MCF 10A (cell line): ENCODE measurements around the gene RNF223. TPM values are rescaled to one million over a fixed set of nuclear protein-coding genes. Genes with fewer than 3 reads are reported as not detected.

ENCODE experiments used
- Bru-seq: library from RNA; stranded (reverse); fragments of 400-500 nt; gene quantifications from one replicate; lab custom pipeline; 2021; lab: Mats Ljungman, UMichigan
- BruChase-seq, 2 experiments: library from RNA; stranded (reverse); fragments of 400-500 nt; gene quantifications; one replicate each; lab custom pipeline; 2021; lab: Mats Ljungman, UMichigan
- BruUV-seq: library from RNA; stranded (reverse); fragments of 400-500 nt; replicated peaks from 2 replicates; lab custom pipeline; 2021; lab: Mats Ljungman, UMichigan
- CTCF ChIA-PET: fragments of 300-600 bp; sonication (Branson Sonifier 250); formaldehyde crosslinking; extraction: SDS; loops from one replicate; lab custom pipeline; 2021; ENCODE audit warnings: antibody characterized with exemption, inconsistent platforms; lab: Yijun Ruan, JAX
- POLR2A ChIA-PET: fragments of 300-600, 350-650 bp; sonication (Branson Sonifier 250); formaldehyde crosslinking; extraction: SDS; loops from one replicate; lab custom pipeline; 2020; ENCODE audit warnings: antibody characterized with exemption, inconsistent platforms; lab: Yijun Ruan, JAX
- DNase-seq: peaks from one replicate; pipeline ENCODE4 v3.0.0-alpha.2; 2018; ENCODE audit not compliant: unreplicated experiment
- H3K27ac Mint-ChIP-seq: one replicate; pipeline ENCODE4 v1.8.0; 2022; ENCODE audit warnings: mild to moderate bottlenecking, low read depth, mixed read lengths; ENCODE audit not compliant: unreplicated experiment
- H3K27me3 Mint-ChIP-seq: one replicate; pipeline ENCODE4 v1.8.0; 2022; ENCODE audit warnings: mixed read lengths; ENCODE audit not compliant: insufficient read depth, unreplicated experiment
- H3K36me3 Mint-ChIP-seq: one replicate; pipeline ENCODE4 v1.8.0; 2022; ENCODE audit warnings: mild to moderate bottlenecking, moderate library complexity, mixed read lengths; ENCODE audit not compliant: insufficient read depth, unreplicated experiment
- H3K4me1 Mint-ChIP-seq: one replicate; pipeline ENCODE4 v1.8.0; 2022; ENCODE audit warnings: mixed read lengths; ENCODE audit not compliant: insufficient read depth, unreplicated experiment
- H3K4me3 Mint-ChIP-seq: one replicate; pipeline ENCODE4 v1.8.0; 2022; ENCODE audit warnings: mild to moderate bottlenecking, moderate library complexity, mixed read lengths; ENCODE audit not compliant: unreplicated experiment
- H3K9me3 Mint-ChIP-seq: one replicate; pipeline ENCODE4 v1.8.0; 2022; ENCODE audit warnings: mixed read lengths; ENCODE audit not compliant: unreplicated experiment
- intact Hi-C: fragments of 100-400 bp; cut with micrococcal nuclease; formaldehyde crosslinking; loops from 2 replicates; pipeline ENCODE4 v1.14.1; 2022
- long read RNA-seq: library from polyadenylated mRNA; stranded (forward); transcript quantifications from one replicate; pipeline ENCODE4 v2.0.0, GENCODE V29; 2022
- total RNA-seq: library from RNA; stranded (reverse); gene quantifications from 2 replicates; pipeline ENCODE4 v1.2.3, GENCODE V29; 2022
- TF ChIP-seq, protein P1 (sequence below): fragments of 200-600 bp; IDR thresholded peaks from one replicate; pipeline ENCODE4 v1.8.0; 2022; ENCODE audit warnings: antibody characterized with exemption, mild to moderate bottlenecking; ENCODE audit not compliant: unreplicated experiment

RNF223 gene
- 0.30 and 0.37 TPM in 2 replicates for total RNA-seq
- Bru-seq, nascent RNA = not detected
- percentile 20 among the genes with signal in this experiment for BruChase-seq, experiment 1, labeled RNA remaining after a 6-hour chase
- BruChase-seq, experiment 2, labeled RNA remaining after a 2-hour chase = not detected
- long read RNA-seq, partial matches to known transcripts = 0 of 1 reads
- long read RNA-seq, other reads (novel, unspliced or antisense) = 0 of 1 reads

DNA sequence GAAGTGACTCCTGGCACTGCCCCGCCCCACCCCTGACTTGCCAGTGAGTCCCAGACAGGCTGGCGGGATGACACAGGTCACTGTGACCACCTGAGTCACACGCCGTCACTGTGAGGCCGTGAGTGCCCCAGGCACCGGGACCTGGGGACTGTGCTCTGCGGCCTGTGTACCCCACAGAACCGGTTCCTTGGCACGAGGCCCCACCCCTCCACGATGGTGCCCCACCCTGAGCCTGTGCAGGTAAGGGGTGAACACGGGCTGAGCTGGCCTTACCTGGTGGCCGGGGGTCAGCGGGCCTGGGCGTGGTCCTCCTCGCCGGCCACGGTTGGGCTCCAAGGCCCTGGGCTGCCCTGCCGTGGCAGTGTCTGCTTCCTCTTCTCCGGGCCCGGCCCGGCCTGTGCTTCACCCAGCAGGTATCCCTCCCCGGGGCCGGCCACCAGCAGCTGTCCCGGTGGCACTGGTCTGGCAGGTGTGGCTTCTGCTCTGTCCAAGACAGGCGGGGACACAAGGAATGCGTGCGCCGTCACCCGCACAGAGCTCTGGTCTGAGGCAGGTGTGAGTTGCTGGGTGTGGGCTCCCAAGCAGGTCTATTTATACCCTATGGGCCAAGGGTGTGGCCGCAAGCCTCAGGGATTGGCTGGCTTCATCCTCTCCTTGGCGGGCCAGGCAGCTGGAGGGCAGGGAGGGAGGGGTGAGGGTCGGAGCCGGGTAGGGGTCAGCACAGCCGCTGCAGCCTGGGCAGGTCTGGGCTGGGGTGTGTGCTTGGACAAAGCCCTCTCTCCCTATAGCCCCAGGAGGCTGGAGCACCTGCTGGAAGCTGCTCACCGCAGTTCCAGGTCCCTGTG lies at the start of gene RNF223:
TSS of gene RNF223 (minus strand) at position 564 of the 845 bp plus-strand sequence. CDS start 1,740 bp downstream, outside the sequence.
- Mint-ChIP-seq H3K4me1 (peaks cover 10% of the 10 kb centered on the region), H3K4me3 (no peak within 1 kb of the TSS), H3K27ac (no peak within 1 kb of the TSS), H3K36me3 (no peaks in the 10 kb centered on the region), H3K9me3 (no peaks in the 10 kb centered on the region), H3K27me3 (no peaks in the 10 kb centered on the region)
- TF ChIP-seq, protein P1, sequence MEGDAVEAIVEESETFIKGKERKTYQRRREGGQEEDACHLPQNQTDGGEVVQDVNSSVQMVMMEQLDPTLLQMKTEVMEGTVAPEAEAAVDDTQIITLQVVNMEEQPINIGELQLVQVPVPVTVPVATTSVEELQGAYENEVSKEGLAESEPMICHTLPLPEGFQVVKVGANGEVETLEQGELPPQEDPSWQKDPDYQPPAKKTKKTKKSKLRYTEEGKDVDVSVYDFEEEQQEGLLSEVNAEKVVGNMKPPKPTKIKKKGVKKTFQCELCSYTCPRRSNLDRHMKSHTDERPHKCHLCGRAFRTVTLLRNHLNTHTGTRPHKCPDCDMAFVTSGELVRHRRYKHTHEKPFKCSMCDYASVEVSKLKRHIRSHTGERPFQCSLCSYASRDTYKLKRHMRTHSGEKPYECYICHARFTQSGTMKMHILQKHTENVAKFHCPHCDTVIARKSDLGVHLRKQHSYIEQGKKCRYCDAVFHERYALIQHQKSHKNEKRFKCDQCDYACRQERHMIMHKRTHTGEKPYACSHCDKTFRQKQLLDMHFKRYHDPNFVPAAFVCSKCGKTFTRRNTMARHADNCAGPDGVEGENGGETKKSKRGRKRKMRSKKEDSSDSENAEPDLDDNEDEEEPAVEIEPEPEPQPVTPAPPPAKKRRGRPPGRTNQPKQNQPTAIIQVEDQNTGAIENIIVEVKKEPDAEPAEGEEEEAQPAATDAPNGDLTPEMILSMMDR = no peak
- no TSS peak for BruUV-seq
- CTCF ChIA-PET = interaction anchor here (2.2 kb wide), 2 partner anchors 10 to 11 kb away, joined by 6 to 7 read pairs; no protein-coding TSS in a partner anchor
- DNase-seq = peak; percentile 49
- POLR2A ChIA-PET = interaction anchor here (0.6 kb wide), 2 partner anchors 74 to 437 kb away, joined by 3 to 4 read pairs; partner anchors contain the start of gene HES4
- intact Hi-C loops = no loop called here

DNA sequence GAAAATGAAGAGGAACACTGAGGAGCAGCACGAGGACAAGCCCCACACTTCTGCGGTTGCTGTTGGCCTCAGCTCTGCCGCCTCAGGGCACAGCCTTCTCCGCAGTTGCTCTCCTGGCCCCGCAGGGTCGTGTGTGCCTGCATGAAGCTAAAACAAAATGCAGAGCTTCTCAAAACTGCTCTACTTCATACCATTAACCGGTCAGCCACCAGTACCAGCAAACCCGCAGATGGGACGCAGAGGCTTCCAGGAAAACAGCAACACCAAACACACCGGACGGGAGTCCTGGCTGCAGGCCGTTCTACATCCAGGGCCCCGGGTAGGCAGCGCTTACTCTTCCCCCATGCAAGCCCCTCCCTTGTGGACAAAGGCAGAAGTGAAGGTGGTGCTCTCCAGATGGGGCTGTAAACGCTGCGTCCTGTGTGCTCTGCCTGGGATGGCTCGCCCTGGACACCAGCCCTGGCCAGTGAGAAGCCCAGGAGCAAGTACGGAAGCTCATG lies 48.9 kb upstream of the RNF223 start:
- Mint-ChIP-seq H3K27me3 (no peaks in the 10 kb centered on the region), H3K36me3 (no peaks in the 10 kb centered on the region), H3K4me3 (no peak overlapping the region), H3K4me1 (no peaks in the 10 kb centered on the region), H3K9me3 (no peaks in the 10 kb centered on the region), H3K27ac (no peak overlapping the region)
- intact Hi-C loops = loop anchor here (2.0 kb wide), 2 partner anchors 108 to 168 kb away; no protein-coding TSS in a partner anchor
- ChIA-PET CTCF (interaction anchor here (0.6 to 7.2 kb wide), 20 partner anchors 7 to 248 kb away, joined by 3 to 77 read pairs (median 4); partner anchors contain the start of gene B3GALT6), POLR2A (interaction anchor here (0.6 to 1.8 kb wide), 3 partner anchors 108 to 168 kb away, joined by 3 to 13 read pairs (median 3); no protein-coding TSS in a partner anchor)
- no peak for DNase-seq
- no TSS peak for BruUV-seq
- TF ChIP-seq, protein P1 = no peak

GRCh38 chr1:1122078-1122811 lies 48.1 kb upstream of the RNF223 start:
- H3K36me3 Mint-ChIP-seq = no peaks in the 10 kb centered on the region
- H3K9me3 Mint-ChIP-seq = no peaks in the 10 kb centered on the region
- intact Hi-C loops = loop anchor here (2.0 kb wide), 2 partner anchors 109 to 169 kb away; no protein-coding TSS in a partner anchor
- ChIA-PET CTCF (interaction anchor here (0.6 to 7.2 kb wide), 28 partner anchors 8 to 498 kb away, joined by 3 to 77 read pairs (median 4); partner anchors contain the start of gene B3GALT6), POLR2A (interaction anchor here (0.6 to 1.8 kb wide), 4 partner anchors 109 to 169 kb away, joined by 3 to 13 read pairs (median 4); no protein-coding TSS in a partner anchor)
- TF ChIP-seq, protein P1 = peak; percentile 92
- H3K4me1 Mint-ChIP-seq = no peaks in the 10 kb centered on the region
- no peaks in the 10 kb centered on the region for H3K27me3 Mint-ChIP-seq
- no TSS peak for BruUV-seq
- peak; percentile 73 for DNase-seq
- H3K4me3 Mint-ChIP-seq = no peak overlapping the region
- no peak overlapping the region for H3K27ac Mint-ChIP-seq
